GM12892 (cell line): ENCODE measurements around the gene MOB2.

ENCODE experiments used
- POLR2A ChIP-seq: IDR thresholded peaks from 2 replicates; pipeline ENCODE4 v1.6.1; 2011; ENCODE audit warnings: low read depth, low read length, control low read depth
- POLR2AphosphoS5 ChIP-seq: IDR thresholded peaks from 2 replicates; pipeline ENCODE4 v1.6.1; 2011; ENCODE audit warnings: low read depth, low read length, control low read depth
- TAF1 ChIP-seq: IDR thresholded peaks from 2 replicates; pipeline ENCODE4 v1.6.1; 2011; ENCODE audit warnings: low read depth, mild to moderate bottlenecking, control low read depth, low read length, borderline replicate concordance

GRCh38 chr11:1463056-1463455 is 23.5 kb downstream of the MOB2 start:
- TF ChIP-seq POLR2A: no peak
- no peak for TF ChIP-seq POLR2AphosphoS5
- no peak for TF ChIP-seq TAF1
